Esophagus (tissue), 2 donors: ENCODE data around the gene PLAGL1. TPM values are rescaled to one million over a fixed set of nuclear protein-coding genes. Genes with fewer than 3 reads are reported as not detected.
"Not testable (repeated sequence)": the region's sequence is repeated elsewhere in the genome, so short reads cannot be mapped to it uniquely, and the experiment has no call there.

Experiments used
- H3K27ac ChIP-seq, 2 donors: one replicate each; pipeline ENCODE4 v1.5.1; 2013; ENCODE audit warnings: low read depth in 2 of 2, mild to moderate bottlenecking in 2 of 2, inconsistent platforms in 1 of 2, low read length in 1 of 2, moderate library complexity in 1 of 2
- H3K27me3 ChIP-seq, 2 donors: one replicate each; pipeline ENCODE4 v1.6.1; 2013; ENCODE audit warnings: low read length in 2 of 2, control low read depth in 1 of 2, mild to moderate bottlenecking in 1 of 2; ENCODE audit not compliant: insufficient read depth in 2 of 2, control insufficient read depth in 1 of 2
- H3K36me3 ChIP-seq, 2 donors: one replicate each; pipeline ENCODE4 v1.6.1; 2013; ENCODE audit warnings: low read length in 1 of 2; ENCODE audit not compliant: control insufficient read depth in 2 of 2, insufficient read depth in 2 of 2
- H3K4me1 ChIP-seq, 2 donors: one replicate each; pipeline ENCODE4 v1.6.1; 2013; ENCODE audit warnings: low read length in 1 of 2; ENCODE audit not compliant: control insufficient read depth in 2 of 2, insufficient read depth in 2 of 2
- H3K4me3 ChIP-seq, 2 donors: one replicate each; pipeline ENCODE4 v1.5.1; 2013; ENCODE audit warnings: low read length in 2 of 2, mild to moderate bottlenecking in 2 of 2, low read depth in 1 of 2, moderate library complexity in 1 of 2
- H3K9me3 ChIP-seq, 2 donors: one replicate each; pipeline ENCODE4 v1.6.1; 2013; ENCODE audit warnings: mild to moderate bottlenecking in 2 of 2, low read depth in 1 of 2, low read length in 1 of 2, moderate library complexity in 1 of 2; ENCODE audit not compliant: control insufficient read depth in 2 of 2, insufficient read depth in 1 of 2
- WGBS, 2 donors: extraction: QIAGEN DNeasy Blood & Tissue Kit; methylation state at CpG; one replicate each; pipeline ENCODE4 v1.1.7; 2013; 5-methylcytosine and 5-hydroxymethylcytosine counted together
- polyA plus RNA-seq, 2 donors: library from polyadenylated mRNA; stranded (reverse); fragments of 200-250 nt; gene quantifications; one replicate each; pipeline ENCODE4 v1.2.3, GENCODE V29; 2013
- donor health status: healthy with polysubstance abuse.
- donor health status: Bipolar disorder and iron deficiency.

Gene PLAGL1
- polyA plus RNA-seq, 2 donors: 18.7 to 21.0 TPM

- Histone ChIP-seq H3K4me1 (peaks cover 0 to 2% of the 10 kb centered on the region in 2 donors), H3K27me3 (no peaks in the 10 kb centered on the region), H3K36me3 (no peaks in the 10 kb centered on the region), H3K4me3 (no peak overlapping the region), H3K9me3 (peaks cover 0 to 7% of the 10 kb centered on the region in 2 donors), H3K27ac (no peak overlapping the region)
- 88 to 92% methylated on average over 1 of the region's 1 CpG for WGBS, 2 donors
Observed at GRCh38 chr6:144012534-144012933, 4.5 kb upstream of the PLAGL1 start.

GRCh38 chr6:144009628-144010027, 1.6 kb upstream of the PLAGL1 start:
- H3K9me3 ChIP-seq, H3K36me3 ChIP-seq, H3K27ac ChIP-seq, H3K4me3 ChIP-seq, H3K27me3 ChIP-seq, H3K4me1 ChIP-seq: not testable (repeated sequence)
- WGBS, 2 donors: 94 to 98% methylated on average over 2 of the region's 2 CpGs

- 82 to 83% methylated on average over 9 of the region's 9 CpGs for WGBS, 2 donors
- H3K4me3 ChIP-seq: peak overlapping the region in 1 of 2 donors; percentile 70
- peaks cover 0 to 2% of the 10 kb centered on the region in 2 donors for H3K4me1 ChIP-seq
Observed at GRCh38 chr6:144008846-144009245, 787 bp upstream of the PLAGL1 start.

GRCh38 chr6:144007478-144008119, 460 bp downstream of the PLAGL1 start:
- WGBS, 2 donors: 49 to 51% methylated on average over 52 of the region's 52 CpGs
- H3K36me3 ChIP-seq: no peaks in the 10 kb centered on the region
- peaks cover 0 to 7% of the 10 kb centered on the region in 2 donors for H3K9me3 ChIP-seq

More at GRCh38 chr6:144008846-144009245, 787 bp upstream of the PLAGL1 start:
- peaks cover 0 to 7% of the 10 kb centered on the region in 2 donors for H3K9me3 ChIP-seq
- H3K36me3 ChIP-seq: no peaks in the 10 kb centered on the region
- no peak overlapping the region for H3K27ac ChIP-seq
- H3K27me3 ChIP-seq: no peaks in the 10 kb centered on the region

GRCh38 chr6:144006736-144007477, 1.2 kb downstream of the PLAGL1 start:
- 35 to 43% methylated on average over 21 of the region's 21 CpGs for WGBS, 2 donors
- H3K9me3 ChIP-seq: peaks cover 0 to 7% of the 10 kb centered on the region in 2 donors
- peaks cover 0 to 2% of the 10 kb centered on the region in 2 donors for H3K4me1 ChIP-seq
- H3K4me3 ChIP-seq: peak overlapping the region; percentile 37 to 70
- peak overlapping the region in 1 of 2 donors; percentile 71 for H3K27ac ChIP-seq
- no peaks in the 10 kb centered on the region for H3K36me3 ChIP-seq
- H3K27me3 ChIP-seq: no peaks in the 10 kb centered on the region

More at GRCh38 chr6:144007478-144008119, 460 bp downstream of the PLAGL1 start:
- peak overlapping the region; percentile 12 to 76 for H3K27ac ChIP-seq
- H3K4me1 ChIP-seq: peaks cover 0 to 2% of the 10 kb centered on the region in 2 donors
- no peaks in the 10 kb centered on the region for H3K27me3 ChIP-seq
- H3K4me3 ChIP-seq: peak overlapping the region; percentile 70

GRCh38 chr6:143999406-143999805, 8.7 kb downstream of the PLAGL1 start:
- 68 to 70% methylated on average over 3 of the region's 3 CpGs for WGBS, 2 donors
- Histone ChIP-seq H3K4me3 (no peak overlapping the region), H3K4me1 (no peaks in the 10 kb centered on the region), H3K27ac (no peak overlapping the region), H3K36me3 (no peaks in the 10 kb centered on the region), H3K27me3 (no peaks in the 10 kb centered on the region), H3K9me3 (no peaks in the 10 kb centered on the region)

- no peaks in the 10 kb centered on the region for H3K27me3 ChIP-seq
- no peaks in the 10 kb centered on the region for H3K36me3 ChIP-seq
- H3K4me1 ChIP-seq: no peaks in the 10 kb centered on the region
- WGBS, 2 donors: 94 to 98% methylated on average over 2 of the region's 2 CpGs
- no peak overlapping the region for H3K27ac ChIP-seq
- H3K4me3 ChIP-seq: no peak overlapping the region
- no peaks in the 10 kb centered on the region for H3K9me3 ChIP-seq
Observed at GRCh38 chr6:143998686-143999085, 9.4 kb downstream of the PLAGL1 start.

- WGBS, 2 donors: 91 to 92% methylated on average over 7 of the region's 7 CpGs
- Histone ChIP-seq H3K9me3 (no peaks in the 10 kb centered on the region), H3K4me3 (no peak overlapping the region), H3K4me1 (no peaks in the 10 kb centered on the region), H3K27me3 (no peaks in the 10 kb centered on the region), H3K36me3 (no peaks in the 10 kb centered on the region), H3K27ac (no peak overlapping the region)
Observed at GRCh38 chr6:143993965-143994646, 14.0 kb downstream of the PLAGL1 start.

- Histone ChIP-seq H3K4me1 (no peaks in the 10 kb centered on the region), H3K27me3 (no peaks in the 10 kb centered on the region), H3K27ac (no peak overlapping the region), H3K4me3 (no peak overlapping the region), H3K9me3 (no peaks in the 10 kb centered on the region), H3K36me3 (no peaks in the 10 kb centered on the region)
- 97% methylated on average over 1 of the region's 1 CpG for WGBS, 2 donors
Observed at GRCh38 chr6:143992285-143992684, 15.8 kb downstream of the PLAGL1 start.
